ENCODE results near the gene PDK1. TPM values are rescaled to one million over a fixed set of nuclear protein-coding genes. Genes with fewer than 3 reads are reported as not detected.
A peak's percentile ranks its signal among the peaks of the same experiment; 100 is the strongest.

The PDK1 gene
- total RNA-seq, result 9.1 and 10.3 TPM in 2 replicates

- peak; percentile 92 for DNase-seq (ENCODE audit: low read depth)
- TF ChIP-seq, protein P1, sequence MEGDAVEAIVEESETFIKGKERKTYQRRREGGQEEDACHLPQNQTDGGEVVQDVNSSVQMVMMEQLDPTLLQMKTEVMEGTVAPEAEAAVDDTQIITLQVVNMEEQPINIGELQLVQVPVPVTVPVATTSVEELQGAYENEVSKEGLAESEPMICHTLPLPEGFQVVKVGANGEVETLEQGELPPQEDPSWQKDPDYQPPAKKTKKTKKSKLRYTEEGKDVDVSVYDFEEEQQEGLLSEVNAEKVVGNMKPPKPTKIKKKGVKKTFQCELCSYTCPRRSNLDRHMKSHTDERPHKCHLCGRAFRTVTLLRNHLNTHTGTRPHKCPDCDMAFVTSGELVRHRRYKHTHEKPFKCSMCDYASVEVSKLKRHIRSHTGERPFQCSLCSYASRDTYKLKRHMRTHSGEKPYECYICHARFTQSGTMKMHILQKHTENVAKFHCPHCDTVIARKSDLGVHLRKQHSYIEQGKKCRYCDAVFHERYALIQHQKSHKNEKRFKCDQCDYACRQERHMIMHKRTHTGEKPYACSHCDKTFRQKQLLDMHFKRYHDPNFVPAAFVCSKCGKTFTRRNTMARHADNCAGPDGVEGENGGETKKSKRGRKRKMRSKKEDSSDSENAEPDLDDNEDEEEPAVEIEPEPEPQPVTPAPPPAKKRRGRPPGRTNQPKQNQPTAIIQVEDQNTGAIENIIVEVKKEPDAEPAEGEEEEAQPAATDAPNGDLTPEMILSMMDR (IDR thresholded peaks at IDR 0.05; ENCODE audit: insufficient read depth, low read depth, low read length), result no peak
- H3K4me3 ChIP-seq (ENCODE audit: low read depth, low read length), result peak within 1 kb of the TSS; percentile 86
Observed at GRCh38 chr2:172555522-172556283, at the start of gene PDK1. Gene PDK1 (plus strand): TSS chr2:172556090. CDS start chr2:172556151, 61 bp downstream.

GRCh38 chr2:172507199-172507598 is 48.7 kb upstream of the PDK1 start:
- TF ChIP-seq, protein P1 (IDR thresholded peaks at IDR 0.05; ENCODE audit: insufficient read depth, low read depth, low read length), result no peak
- DNase-seq (ENCODE audit: low read depth), result no peak
- no peak overlapping the region for H3K4me3 ChIP-seq (ENCODE audit: low read depth, low read length)

- no peak for DNase-seq (ENCODE audit: low read depth)
- TF ChIP-seq, protein P1 (IDR thresholded peaks at IDR 0.05; ENCODE audit: insufficient read depth, low read depth, low read length), result no peak
- H3K4me3 ChIP-seq (ENCODE audit: low read depth, low read length), result no peak overlapping the region
Observed at GRCh38 chr2:172510088-172510487, 45.8 kb upstream of the PDK1 start.

GRCh38 chr2:172510548-172510947 is 45.3 kb upstream of the PDK1 start:
- no peak overlapping the region for H3K4me3 ChIP-seq (ENCODE audit: low read depth, low read length)
- TF ChIP-seq, protein P1 (IDR thresholded peaks at IDR 0.05; ENCODE audit: insufficient read depth, low read depth, low read length), result no peak
- no peak for DNase-seq (ENCODE audit: low read depth)

DNA sequence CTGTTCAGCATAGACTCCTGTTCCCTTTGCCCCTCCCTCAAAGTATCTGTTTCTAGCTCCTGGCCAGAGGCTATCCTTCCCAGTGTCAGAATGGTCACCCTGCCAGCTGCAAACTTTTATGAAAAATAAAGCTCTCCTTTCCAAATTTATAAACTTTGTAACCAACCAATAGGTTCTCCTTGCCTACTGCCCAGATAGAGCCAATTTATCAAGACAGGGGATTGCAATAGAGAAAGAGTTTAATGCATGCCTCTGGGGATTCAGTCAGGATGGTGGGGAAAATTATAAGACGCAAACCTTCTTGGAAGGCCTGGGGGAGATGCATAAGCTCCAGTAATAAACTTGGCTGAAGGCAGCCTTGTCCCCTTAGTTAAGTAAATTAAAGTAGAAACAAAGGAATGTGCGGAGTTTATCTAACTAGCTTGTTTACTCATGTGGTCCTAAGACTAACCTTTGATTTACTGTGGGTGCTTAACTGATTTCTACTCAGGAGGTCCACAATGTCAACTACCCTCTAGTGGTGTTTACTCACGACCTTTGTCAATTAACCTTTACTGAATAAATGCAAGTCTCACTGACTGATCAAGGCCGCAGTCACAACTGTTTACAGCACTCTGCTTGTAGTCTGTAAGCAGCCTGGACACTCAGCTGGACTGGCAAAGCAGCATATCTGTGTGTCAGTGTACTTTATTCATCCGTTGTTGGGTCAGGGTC is 42.9 kb upstream of the PDK1 start:
- TF ChIP-seq, protein P1 (IDR thresholded peaks at IDR 0.05; ENCODE audit: insufficient read depth, low read depth, low read length), result no peak
- DNase-seq (ENCODE audit: low read depth), result no peak
- H3K4me3 ChIP-seq (ENCODE audit: low read depth, low read length), result no peak overlapping the region

DNA sequence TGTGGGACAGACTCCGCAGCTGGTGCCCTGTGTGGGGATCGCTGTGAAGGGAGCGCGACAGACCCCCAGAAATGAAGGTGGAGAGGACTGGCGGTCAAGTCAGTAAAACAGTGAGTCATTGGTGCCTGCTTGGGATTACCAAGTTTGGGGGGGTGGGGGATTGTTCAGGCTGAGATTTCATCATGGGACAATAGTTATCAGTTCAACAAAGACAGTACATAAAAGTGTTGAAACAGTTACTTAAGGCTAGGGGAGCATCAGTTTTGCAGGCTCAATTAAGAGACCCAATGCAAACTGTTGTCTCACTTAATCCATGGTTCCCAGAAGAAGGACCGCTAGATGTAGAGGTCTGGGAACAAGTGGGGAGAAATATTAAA is 42.4 kb upstream of the PDK1 start:
- H3K4me3 ChIP-seq (ENCODE audit: low read depth, low read length), result no peak overlapping the region
- no peak for DNase-seq (ENCODE audit: low read depth)
- TF ChIP-seq, protein P1 (IDR thresholded peaks at IDR 0.05; ENCODE audit: insufficient read depth, low read depth, low read length), result no peak
